SK-N-SH (cell line): ENCODE measurements around the gene NRP2. TPM values are rescaled to one million over a fixed set of nuclear protein-coding genes. Genes with fewer than 3 reads are reported as not detected.

ENCODE experiments used
- CTCF ChIA-PET: fragments of 300-600, 350-600 bp; formaldehyde crosslinking; extraction: SDS; loops from one replicate; lab custom pipeline; 2021; lab: Yijun Ruan, JAX
- POLR2A ChIA-PET: fragments of 350-600 bp; sonication (Branson Sonifier 250); formaldehyde crosslinking; extraction: SDS; loops from one replicate; lab custom pipeline; 2020; ENCODE audit warnings: antibody characterized with exemption, inconsistent platforms; lab: Yijun Ruan, JAX
- DNase-seq: peaks from one replicate; pipeline ENCODE4 v3.0.0; 2012
- H2AFZ ChIP-seq: fragments of 200-600 bp; sonication (generic); 2 replicates; pipeline ENCODE4 v1.8.1; 2016; ENCODE audit warnings: antibody characterized with exemption, mild to moderate bottlenecking, low read depth
- H3F3A ChIP-seq: fragments of 200-600 bp; sonication (generic); replicated peaks from 2 replicates; pipeline ENCODE3; 2016; ENCODE audit warnings: antibody characterized with exemption, mild to moderate bottlenecking; ENCODE audit not compliant: insufficient read depth
- H3K27ac ChIP-seq, 2 experiments: fragments of 200-500 bp in 1 of 2; fragments of 200-600 bp in 1 of 2; sonication (Bioruptor generic) in 1 of 2; sonication (generic), shearing (Covaris generic) in 1 of 2; 2 replicates each; pipeline versions ENCODE4 v1.5.1 to v1.6.1; 2014 to 2016; ENCODE audit warnings: low read depth in 2 of 2, inconsistent platforms in 1 of 2, low read length in 1 of 2, mild to moderate bottlenecking in 1 of 2, mixed read lengths in 1 of 2
- H3K27me3 ChIP-seq: fragments of 200-600 bp; sonication (generic), shearing (Covaris generic); 2 replicates; pipeline ENCODE4 v1.6.1; 2016; ENCODE audit warnings: mixed run types; ENCODE audit not compliant: insufficient read depth
- H3K36me3 ChIP-seq, 2 experiments: fragments of 200-500 bp in 1 of 2; fragments of 200-600 bp in 1 of 2; sonication (Bioruptor generic) in 1 of 2; sonication (generic) in 1 of 2; replicated peaks in 1 of 2; 2 replicates each; pipeline versions ENCODE3 to v1.5.1; 2014 to 2016; ENCODE audit warnings: low read length in 1 of 2, mild to moderate bottlenecking in 1 of 2; ENCODE audit not compliant: insufficient read depth in 2 of 2, control insufficient read depth in 1 of 2
- H3K4me1 ChIP-seq, 2 experiments: fragments of 200-500 bp in 1 of 2; fragments of 200-600 bp in 1 of 2; sonication (Bioruptor generic) in 1 of 2; sonication (generic), shearing (Covaris generic) in 1 of 2; 2 replicates each; pipeline versions ENCODE4 v1.5.1 to v1.6.1; 2014 to 2016; ENCODE audit warnings: low read depth in 1 of 2, low read length in 1 of 2, mixed run types in 1 of 2; ENCODE audit not compliant: insufficient read depth in 2 of 2, control insufficient read depth in 1 of 2
- H3K4me2 ChIP-seq: fragments of 200-600 bp; sonication (generic), shearing (Covaris generic); 2 replicates; pipeline ENCODE4 v1.6.1; 2017; ENCODE audit warnings: mixed run types
- H3K4me3 ChIP-seq, 2 experiments: fragments of 200-500 bp in 1 of 2; fragments of 200-600 bp in 1 of 2; sonication (Bioruptor generic) in 1 of 2; sonication (generic), shearing (Covaris generic) in 1 of 2; 2 replicates each; pipeline versions ENCODE4 v1.5.1 to v1.8.1; 2014 to 2016; ENCODE audit warnings: low read depth in 2 of 2, inconsistent platforms in 1 of 2, low read length in 1 of 2, mild to moderate bottlenecking in 1 of 2, mixed read lengths in 1 of 2, moderate library complexity in 1 of 2
- H3K79me2 ChIP-seq: fragments of 200-600 bp; sonication (generic); 2 replicates; pipeline ENCODE4 v1.8.1; 2017; ENCODE audit warnings: mild to moderate bottlenecking; ENCODE audit not compliant: insufficient read depth
- H3K9ac ChIP-seq: fragments of 200-600 bp; sonication (generic); 2 replicates; pipeline ENCODE4 v1.6.1; 2017; ENCODE audit warnings: mixed run types
- H3K9me2 ChIP-seq: fragments of 200-600 bp; sonication (generic); 2 replicates; pipeline ENCODE4 v1.6.1; 2017; ENCODE audit warnings: mixed run types
- H3K9me3 ChIP-seq: fragments of 200-600 bp; sonication (generic); 2 replicates; pipeline ENCODE4 v1.6.1; 2017; ENCODE audit warnings: mixed run types, mild to moderate bottlenecking, moderate library complexity
- H4K20me1 ChIP-seq: fragments of 200-600 bp; sonication (generic); 2 replicates; pipeline ENCODE4 v1.6.1; 2017; ENCODE audit warnings: mild to moderate bottlenecking, mixed run types; ENCODE audit not compliant: insufficient read depth
- CHD2 ChIP-seq: fragments of 150-350 bp; IDR thresholded peaks from 2 replicates; pipeline ENCODE4 v1.6.1; 2018; ENCODE audit warnings: low read length; ENCODE audit not compliant: partially characterized antibody
- GABPA ChIP-seq: IDR thresholded peaks from 2 replicates; pipeline ENCODE4 v1.4.0; 2012; ENCODE audit warnings: low read depth, mild to moderate bottlenecking
- NRF1 ChIP-seq: IDR thresholded peaks from 2 replicates; pipeline ENCODE4 v1.6.1; 2012; ENCODE audit warnings: low read depth, mild to moderate bottlenecking, low read length
- POLR2AphosphoS5 ChIP-seq: IDR thresholded peaks from 2 replicates; pipeline ENCODE4 v1.6.1; 2012; ENCODE audit warnings: low read depth, low read length
- RFX5 ChIP-seq: IDR thresholded peaks from 2 replicates; pipeline ENCODE4 v1.6.1; 2012; ENCODE audit warnings: mild to moderate bottlenecking, improper control_type of control experiment, low read length
- SMC3 ChIP-seq: IDR thresholded peaks from 2 replicates; pipeline ENCODE4 v1.6.1; 2012; ENCODE audit warnings: low read depth, low read length, improper control_type of control experiment
- TAF1 ChIP-seq: IDR thresholded peaks from 2 replicates; pipeline ENCODE4 v1.6.1; 2012; ENCODE audit warnings: low read depth, mild to moderate bottlenecking, low read length, moderate library complexity, borderline replicate concordance
- WGBS: methylation state at CpG from one replicate; pipeline ENCODE4 v1.1.6; 2017; ENCODE audit warnings: low lambda C conversion rate; 5-methylcytosine and 5-hydroxymethylcytosine counted together
- polyA plus RNA-seq, 3 experiments: library from polyadenylated mRNA; depleted of rRNA; stranded (reverse); fragments of >200 nt; gene quantifications; 2 replicates each; pipeline ENCODE4 v1.2.3, GENCODE V29; 2012
- TF ChIP-seq, protein P1 (sequence below): IDR thresholded peaks from 2 replicates; pipeline ENCODE4; 2012
- TF ChIP-seq, protein P2 (sequence below): IDR thresholded peaks from 2 replicates; pipeline ENCODE4 v1.4.0; 2012; ENCODE audit warnings: low read depth, borderline replicate concordance
- TF ChIP-seq, protein P3 (sequence below): IDR thresholded peaks from 2 replicates; pipeline ENCODE4 v1.6.1; 2012; ENCODE audit warnings: mild to moderate bottlenecking, low read depth, low read length, moderate library complexity

The NRP2 gene
- polyA plus RNA-seq, 1 of the 3 experiments (the other 2 are of a cell fraction), result 68.8 TPM

DNA sequence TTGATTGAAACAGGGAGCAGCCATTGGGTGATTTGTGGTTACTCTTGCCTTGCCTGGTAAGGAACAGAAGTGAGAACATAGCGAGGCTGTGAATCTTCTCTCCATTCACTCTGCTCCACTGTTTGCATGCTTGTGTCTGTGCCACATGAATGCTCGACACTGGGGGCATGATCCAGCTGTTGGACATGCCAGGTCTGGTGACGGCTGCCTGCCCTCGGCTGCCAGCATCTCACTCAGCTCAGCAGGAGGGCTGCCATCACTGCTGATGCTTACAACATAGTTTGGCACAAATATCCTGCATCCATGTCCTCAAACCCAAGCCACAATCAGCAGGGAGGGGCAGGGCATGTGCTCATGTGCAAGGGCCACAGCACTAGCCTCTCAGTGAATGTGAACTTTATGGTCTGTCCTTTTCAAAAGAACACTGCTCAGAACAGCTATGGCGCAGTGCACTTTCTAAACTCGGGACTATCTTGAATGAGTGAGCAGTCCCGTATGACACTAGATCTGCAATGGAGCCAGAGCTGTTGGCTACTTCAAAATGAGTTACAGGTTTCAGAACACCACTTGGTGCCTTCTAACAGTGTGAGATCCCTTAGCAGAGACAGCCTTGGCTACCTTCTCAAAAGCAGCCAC lies 126.3 kb downstream of the NRP2 start:
- no peak overlapping the region for H3K4me3 ChIP-seq
- H3F3A ChIP-seq, result no peaks in the 10 kb centered on the region
- H4K20me1 ChIP-seq, result no peaks in the 10 kb centered on the region
- H3K4me1 ChIP-seq, result peaks cover 0 to 8% of the 10 kb centered on the region in 2 experiments; a peak in 1 of 4 replicates
- H3K9me2 ChIP-seq, result no peaks in the 10 kb centered on the region
- POLR2A ChIA-PET, result no interaction called here
- CTCF ChIA-PET, result interaction anchor here (0.7 to 1.5 kb wide), 3 partner anchors 12 to 117 kb away, joined by 3 to 5 read pairs (median 4); no protein-coding TSS in a partner anchor
- no peak overlapping the region for H3K9ac ChIP-seq
- no peak overlapping the region for H2AFZ ChIP-seq
- no peaks in the 10 kb centered on the region for H3K9me3 ChIP-seq
- no peaks in the 10 kb centered on the region for H3K36me3 ChIP-seq
- no peak overlapping the region for H3K4me2 ChIP-seq
- no peak for TF ChIP-seq GABPA
- TF ChIP-seq SMC3, result no peak
- no peak for TF ChIP-seq CHD2
- TF ChIP-seq POLR2AphosphoS5, result no peak
- no peak for TF ChIP-seq RFX5
- TF ChIP-seq, protein P1, sequence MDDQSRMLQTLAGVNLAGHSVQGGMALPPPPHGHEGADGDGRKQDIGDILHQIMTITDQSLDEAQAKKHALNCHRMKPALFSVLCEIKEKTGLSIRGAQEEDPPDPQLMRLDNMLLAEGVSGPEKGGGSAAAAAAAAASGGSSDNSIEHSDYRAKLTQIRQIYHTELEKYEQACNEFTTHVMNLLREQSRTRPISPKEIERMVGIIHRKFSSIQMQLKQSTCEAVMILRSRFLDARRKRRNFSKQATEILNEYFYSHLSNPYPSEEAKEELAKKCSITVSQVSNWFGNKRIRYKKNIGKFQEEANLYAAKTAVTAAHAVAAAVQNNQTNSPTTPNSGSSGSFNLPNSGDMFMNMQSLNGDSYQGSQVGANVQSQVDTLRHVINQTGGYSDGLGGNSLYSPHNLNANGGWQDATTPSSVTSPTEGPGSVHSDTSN, result no peak
- TF ChIP-seq NRF1, result no peak
- no peak for DNase-seq
- no peak overlapping the region for H3K27ac ChIP-seq
- no peaks in the 10 kb centered on the region for H3K27me3 ChIP-seq
- 70% methylated on average over 5 of the region's 7 CpGs for WGBS
- H3K79me2 ChIP-seq, result no peaks in the 10 kb centered on the region

DNA sequence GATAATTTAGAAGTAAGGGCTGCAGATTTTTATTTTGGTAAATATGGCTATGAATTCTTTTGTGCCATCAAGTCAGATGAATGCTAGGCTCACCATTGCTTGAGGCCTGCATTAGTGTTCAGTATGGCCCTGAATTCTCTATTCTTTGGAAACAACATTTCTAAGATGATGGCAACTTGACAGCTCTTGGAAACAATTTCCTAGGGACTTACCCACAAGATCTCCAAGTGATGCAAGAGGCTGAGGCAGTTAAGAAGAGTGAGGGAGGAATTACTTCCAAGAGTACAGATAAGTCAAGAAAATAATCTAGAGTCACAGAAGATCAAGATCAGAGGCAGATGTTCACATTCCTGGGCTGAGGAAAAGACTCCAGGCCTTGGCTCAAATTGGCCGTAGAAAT lies 129.1 kb downstream of the NRP2 start:
- DNase-seq, result no peak
- Histone ChIP-seq H3K4me3 (no peak overlapping the region), H3K27me3 (no peaks in the 10 kb centered on the region), H4K20me1 (no peaks in the 10 kb centered on the region), H3K9me2 (no peaks in the 10 kb centered on the region), H3K9ac (no peak overlapping the region), H2AFZ (no peak overlapping the region), H3K27ac (no peak overlapping the region), H3K9me3 (no peaks in the 10 kb centered on the region), H3K36me3 (no peaks in the 10 kb centered on the region), H3K79me2 (no peaks in the 10 kb centered on the region), H3K4me1 (peaks cover 0 to 17% of the 10 kb centered on the region in 2 experiments; a peak in 2 of 4 replicates), H3F3A (no peaks in the 10 kb centered on the region), H3K4me2 (no peak overlapping the region)
- ChIA-PET POLR2A (no interaction called here), CTCF (interaction anchor here (1.4 kb wide), 1 partner anchor 12 kb away, joined by 4 read pairs; no protein-coding TSS in a partner anchor)
- no peak for TF ChIP-seq TAF1
- no peak for TF ChIP-seq RFX5
- WGBS, result 89% methylated on average over 1 of the region's 1 CpG

DNA sequence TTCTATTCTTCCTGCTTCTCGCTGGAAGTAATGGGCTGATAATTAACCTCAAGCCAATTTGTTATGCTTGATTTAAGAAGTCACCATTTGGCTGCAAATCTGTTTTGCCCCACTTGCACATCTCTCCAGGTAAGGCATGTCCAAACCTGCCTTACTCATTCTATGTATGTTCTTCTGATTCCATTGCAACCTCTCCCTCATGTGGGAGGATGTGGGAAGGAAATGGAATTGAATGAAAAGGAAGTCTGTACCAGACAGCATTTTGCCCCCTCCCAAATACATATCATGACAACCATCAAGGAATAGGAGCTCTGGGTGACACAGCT lies 131.7 kb downstream of the NRP2 start:
- Histone ChIP-seq H4K20me1 (no peaks in the 10 kb centered on the region), H3K4me2 (no peak overlapping the region), H3K4me3 (no peak overlapping the region), H2AFZ (no peak overlapping the region), H3K27me3 (no peaks in the 10 kb centered on the region), H3K9ac (no peak overlapping the region), H3K9me2 (no peaks in the 10 kb centered on the region), H3K36me3 (no peaks in the 10 kb centered on the region), H3K79me2 (no peaks in the 10 kb centered on the region), H3F3A (no peaks in the 10 kb centered on the region), H3K9me3 (no peaks in the 10 kb centered on the region), H3K4me1 (peaks cover 0 to 15% of the 10 kb centered on the region in 2 experiments; a peak in 2 of 4 replicates), H3K27ac (no peak overlapping the region)
- DNase-seq, result no peak
- ChIA-PET POLR2A (no interaction called here), CTCF (interaction anchor here (1.1 to 1.5 kb wide), 2 partner anchors 40 to 112 kb away, joined by 3 to 7 read pairs; no protein-coding TSS in a partner anchor)
- WGBS, result 58% methylated on average over 1 of the region's 1 CpG
- TF ChIP-seq, protein P2, sequence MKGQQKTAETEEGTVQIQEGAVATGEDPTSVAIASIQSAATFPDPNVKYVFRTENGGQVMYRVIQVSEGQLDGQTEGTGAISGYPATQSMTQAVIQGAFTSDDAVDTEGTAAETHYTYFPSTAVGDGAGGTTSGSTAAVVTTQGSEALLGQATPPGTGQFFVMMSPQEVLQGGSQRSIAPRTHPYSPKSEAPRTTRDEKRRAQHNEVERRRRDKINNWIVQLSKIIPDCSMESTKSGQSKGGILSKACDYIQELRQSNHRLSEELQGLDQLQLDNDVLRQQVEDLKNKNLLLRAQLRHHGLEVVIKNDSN, result no peak
- TF ChIP-seq, protein P3, sequence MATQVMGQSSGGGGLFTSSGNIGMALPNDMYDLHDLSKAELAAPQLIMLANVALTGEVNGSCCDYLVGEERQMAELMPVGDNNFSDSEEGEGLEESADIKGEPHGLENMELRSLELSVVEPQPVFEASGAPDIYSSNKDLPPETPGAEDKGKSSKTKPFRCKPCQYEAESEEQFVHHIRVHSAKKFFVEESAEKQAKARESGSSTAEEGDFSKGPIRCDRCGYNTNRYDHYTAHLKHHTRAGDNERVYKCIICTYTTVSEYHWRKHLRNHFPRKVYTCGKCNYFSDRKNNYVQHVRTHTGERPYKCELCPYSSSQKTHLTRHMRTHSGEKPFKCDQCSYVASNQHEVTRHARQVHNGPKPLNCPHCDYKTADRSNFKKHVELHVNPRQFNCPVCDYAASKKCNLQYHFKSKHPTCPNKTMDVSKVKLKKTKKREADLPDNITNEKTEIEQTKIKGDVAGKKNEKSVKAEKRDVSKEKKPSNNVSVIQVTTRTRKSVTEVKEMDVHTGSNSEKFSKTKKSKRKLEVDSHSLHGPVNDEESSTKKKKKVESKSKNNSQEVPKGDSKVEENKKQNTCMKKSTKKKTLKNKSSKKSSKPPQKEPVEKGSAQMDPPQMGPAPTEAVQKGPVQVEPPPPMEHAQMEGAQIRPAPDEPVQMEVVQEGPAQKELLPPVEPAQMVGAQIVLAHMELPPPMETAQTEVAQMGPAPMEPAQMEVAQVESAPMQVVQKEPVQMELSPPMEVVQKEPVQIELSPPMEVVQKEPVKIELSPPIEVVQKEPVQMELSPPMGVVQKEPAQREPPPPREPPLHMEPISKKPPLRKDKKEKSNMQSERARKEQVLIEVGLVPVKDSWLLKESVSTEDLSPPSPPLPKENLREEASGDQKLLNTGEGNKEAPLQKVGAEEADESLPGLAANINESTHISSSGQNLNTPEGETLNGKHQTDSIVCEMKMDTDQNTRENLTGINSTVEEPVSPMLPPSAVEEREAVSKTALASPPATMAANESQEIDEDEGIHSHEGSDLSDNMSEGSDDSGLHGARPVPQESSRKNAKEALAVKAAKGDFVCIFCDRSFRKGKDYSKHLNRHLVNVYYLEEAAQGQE, result no peak
